HL-60 (cell line): Measurements from ENCODE around the gene NPHS1.

Experiments used
- CTCF ChIP-seq: IDR thresholded peaks from one replicate; pipeline ENCODE4 v1.5.1; 2011; ENCODE audit warnings: low read length, control low read depth, inconsistent platforms; ENCODE audit not compliant: insufficient read depth
- POLR2AphosphoS5 ChIP-seq: IDR thresholded peaks from 2 replicates; pipeline ENCODE4 v1.6.1; 2012; ENCODE audit warnings: low read depth

- no peak for TF ChIP-seq CTCF
- no peak for TF ChIP-seq POLR2AphosphoS5
Measured at GRCh38 chr19:35832054-35832453, 20.2 kb downstream of the NPHS1 start.
